NCI-H2029 treated with DMSO at 0.1 percent for 48 hours (cell line): Measurements from ENCODE around the gene DUSP1.

ENCODE experiments used
- DNase-seq: peaks from one replicate; lab custom pipeline; 2025; lab: John Stamatoyannopoulos, UW

Gene DUSP1

GRCh38 chr5:172762214-172763119 is 8.5 kb downstream of the DUSP1 start:
- no peak for DNase-seq

GRCh38 chr5:172760959-172761358 is 10.0 kb downstream of the DUSP1 start:
- no peak for DNase-seq

GRCh38 chr5:172760136-172760535 is 10.9 kb downstream of the DUSP1 start:
- DNase-seq: no peak

- no peak for DNase-seq
Observed at GRCh38 chr5:172758834-172759149, 12.2 kb downstream of the DUSP1 start.

- DNase-seq: no peak
Observed at GRCh38 chr5:172758077-172758833, 12.7 kb downstream of the DUSP1 start.

- no peak for DNase-seq
Observed at GRCh38 chr5:172757394-172758010, 13.5 kb downstream of the DUSP1 start.

- no peak for DNase-seq
Observed at GRCh38 chr5:172756764-172757393, 14.1 kb downstream of the DUSP1 start.

- no peak for DNase-seq
Observed at GRCh38 chr5:172754596-172755356, 16.2 kb downstream of the DUSP1 start.

GRCh38 chr5:172753101-172753500 is 17.9 kb downstream of the DUSP1 start:
- DNase-seq: no peak

- no peak for DNase-seq
Observed at GRCh38 chr5:172751761-172752510, 19.1 kb downstream of the DUSP1 start.

GRCh38 chr5:172749881-172750633 is 20.9 kb downstream of the DUSP1 start:
- DNase-seq: no peak

- no peak for DNase-seq
Observed at GRCh38 chr5:172749076-172749475, 21.9 kb downstream of the DUSP1 start.

- no peak for DNase-seq
Observed at GRCh38 chr5:172748341-172748843, 22.6 kb downstream of the DUSP1 start.

GRCh38 chr5:172747471-172747870 is 23.5 kb downstream of the DUSP1 start:
- no peak for DNase-seq

GRCh38 chr5:172746725-172747124 is 24.3 kb downstream of the DUSP1 start:
- DNase-seq: no peak

- DNase-seq: no peak
Observed at GRCh38 chr5:172745838-172746237, 25.2 kb downstream of the DUSP1 start.

- DNase-seq: no peak
Observed at GRCh38 chr5:172745406-172745805, 25.6 kb downstream of the DUSP1 start.

- no peak for DNase-seq
Observed at GRCh38 chr5:172744123-172745104, 26.6 kb downstream of the DUSP1 start.
